GM12873 (cell line): ENCODE results near the gene NDUFB6.
A peak's percentile ranks its signal among the peaks of the same experiment; 100 is the strongest.

Experiments used
- CTCF ChIP-seq: IDR thresholded peaks from 2 replicates; pipeline ENCODE4 v1.5.1; 2012; ENCODE audit warnings: low read depth, mild to moderate bottlenecking, moderate library complexity, low read length, control low read depth; ENCODE audit not compliant: insufficient read depth; ENCODE audit errors: missing control alignments

The NDUFB6 gene

DNA sequence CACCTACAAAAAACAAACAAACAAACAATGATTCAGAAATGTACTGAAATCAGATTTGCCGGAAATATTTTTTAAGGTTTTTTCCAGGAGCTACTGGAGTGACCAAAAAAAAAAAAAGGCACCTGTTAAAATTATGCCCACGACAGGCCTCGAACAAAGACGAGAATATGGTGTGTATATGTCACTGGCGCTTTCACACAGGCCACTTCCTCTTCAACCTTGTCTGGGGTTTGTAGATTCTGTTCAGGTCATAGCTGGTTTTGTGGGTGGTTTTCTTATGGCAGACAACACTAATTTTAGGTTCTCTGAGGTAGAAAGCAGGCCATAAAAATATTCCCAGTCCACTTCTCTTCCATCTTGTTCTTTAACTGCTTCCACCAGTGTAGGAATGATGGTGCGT is 7.0 kb downstream of the NDUFB6 start:
- no peak for TF ChIP-seq CTCF

GRCh38 chr9:32558408-32558934 is 14.5 kb downstream of the NDUFB6 start:
- TF ChIP-seq CTCF = no peak

- TF ChIP-seq CTCF = no peak
Observed at GRCh38 chr9:32554591-32554990, 18.4 kb downstream of the NDUFB6 start.

- TF ChIP-seq CTCF = no peak
Observed at GRCh38 chr9:32554107-32554506, 18.9 kb downstream of the NDUFB6 start.

DNA sequence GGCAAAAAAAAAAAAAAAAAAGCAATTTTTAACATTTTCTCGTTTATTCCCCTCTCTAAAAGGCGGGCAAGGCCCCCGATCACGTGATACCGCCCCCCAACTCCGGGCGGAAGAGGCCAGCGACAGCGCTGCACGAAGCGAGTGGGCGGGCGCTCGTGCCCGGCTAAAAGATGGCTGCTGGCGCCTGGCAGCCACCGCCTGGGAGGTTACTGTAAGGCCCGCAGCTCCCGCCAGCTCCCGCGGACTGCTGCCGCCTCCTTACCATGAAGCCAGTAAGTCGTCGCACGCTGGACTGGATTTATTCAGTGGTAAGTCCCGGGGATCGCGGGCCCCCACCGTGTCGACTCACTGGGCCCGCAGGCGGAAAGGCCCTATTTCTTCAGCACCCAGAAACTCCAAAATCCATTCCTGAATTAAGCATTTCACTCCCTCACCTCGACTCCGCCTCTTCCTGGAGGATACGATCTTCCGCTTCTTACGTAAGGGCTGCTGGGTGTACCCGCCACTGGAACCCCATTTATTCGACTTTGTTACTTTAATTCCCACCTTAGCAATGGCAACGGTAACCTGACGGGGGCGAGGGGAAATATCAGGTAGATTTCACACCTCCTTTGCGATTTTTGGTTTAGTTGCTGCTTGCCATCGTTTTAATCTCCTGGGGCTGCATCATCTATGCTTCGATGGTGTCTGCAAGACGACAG is 20.6 kb downstream of the NDUFB6 start, which contains the start of the genes SMIM27 and TOPORS:
Gene SMIM27 (plus strand): TSS at position 156 of the 701 bp plus-strand sequence. CDS start 108 bp downstream, at position 264.
Gene TOPORS (minus strand): TSS at position 415 of the 701 bp plus-strand sequence. CDS start 150 bp downstream, at position 265.
- peak; percentile 16 for TF ChIP-seq CTCF

DNA sequence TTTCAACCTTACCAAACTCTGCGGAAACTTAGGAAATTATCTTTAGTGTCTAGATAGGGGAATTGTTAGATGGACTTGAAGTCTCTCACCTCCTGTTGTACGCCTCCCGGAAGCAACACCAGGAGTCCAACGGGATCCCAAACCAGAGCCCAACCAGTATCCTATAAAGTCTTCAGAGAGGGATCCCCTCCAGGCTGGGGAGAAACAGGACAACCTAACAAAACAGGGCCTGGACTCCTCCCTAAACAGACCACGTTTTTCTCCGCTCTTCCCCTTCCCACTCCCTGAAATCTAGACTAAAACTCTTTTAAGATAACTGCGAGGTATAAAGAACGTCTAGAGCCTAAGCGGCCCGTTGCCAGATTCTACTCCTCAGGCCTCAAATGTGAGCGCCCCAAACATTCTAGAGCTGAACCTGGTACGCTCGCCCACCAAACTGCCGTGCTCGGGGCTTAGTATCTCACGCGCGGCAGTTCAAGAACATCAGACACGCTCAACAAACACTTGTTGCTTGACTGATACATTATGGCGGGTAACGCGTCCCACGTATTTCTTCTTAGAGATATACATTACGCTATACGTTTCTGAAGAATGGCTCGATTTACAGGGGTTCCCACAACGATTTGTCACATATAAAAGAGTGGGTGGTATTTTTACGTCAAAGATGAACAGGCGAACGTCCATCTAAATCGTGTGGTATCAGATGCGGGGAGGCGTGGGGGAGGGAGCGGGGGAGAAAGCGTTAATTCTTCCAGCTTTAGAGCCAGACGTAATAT is 21.5 kb downstream of the NDUFB6 start:
- no peak for TF ChIP-seq CTCF
